HG03097 (cell line): ENCODE results near the gene ING1.
A peak's percentile ranks its signal among the peaks of the same experiment; 100 is the strongest.
"Not testable (repeated sequence)": the region's sequence is repeated elsewhere in the genome, so short reads cannot be mapped to it uniquely, and the experiment has no call there.

Source experiments
- ATAC-seq: cut with Tn5 transposase; IDR thresholded peaks from one replicate; pipeline ENCODE4 v1.9.1; 2021; ENCODE audit not compliant: unreplicated experiment, low FRiP score

The ING1 gene

GRCh38 chr13:110713642-110713952 lies at the start of gene ING1:
Gene ING1 (plus strand): TSS chr13:110713700. CDS start chr13:110714150, 450 bp downstream.
- no peak for ATAC-seq

- ATAC-seq = no peak
These were observed 49.5 kb upstream of the ING1 start for GRCh38 chr13:110664041-110664440.

- no peak for ATAC-seq
These were observed 48.8 kb upstream of the ING1 start for GRCh38 chr13:110664673-110665072.

- ATAC-seq = no peak
These were observed 47.8 kb upstream of the ING1 start for GRCh38 chr13:110665491-110666254.

- ATAC-seq = no peak
These were observed 47.3 kb upstream of the ING1 start for GRCh38 chr13:110666255-110666533.

DNA sequence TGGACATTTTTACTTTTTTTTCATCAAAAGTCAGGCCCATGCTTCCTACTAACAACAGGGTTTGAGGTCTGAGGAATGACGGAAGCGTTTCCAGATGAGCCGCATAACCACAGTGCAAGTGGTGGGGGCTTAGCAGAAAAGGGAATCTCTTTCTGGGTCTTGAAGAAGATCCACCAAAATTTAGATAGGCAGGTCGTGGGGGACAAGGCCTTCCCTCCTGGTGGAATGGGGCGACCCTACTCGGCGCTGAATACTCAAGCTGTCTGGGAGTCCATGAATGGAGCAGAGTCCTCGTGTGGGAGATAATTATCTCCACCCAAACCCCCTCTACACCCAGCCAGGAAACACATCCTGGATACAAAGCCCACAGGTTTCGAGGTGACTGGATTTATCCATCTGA lies 44.5 kb upstream of the ING1 start:
- ATAC-seq = no peak

DNA sequence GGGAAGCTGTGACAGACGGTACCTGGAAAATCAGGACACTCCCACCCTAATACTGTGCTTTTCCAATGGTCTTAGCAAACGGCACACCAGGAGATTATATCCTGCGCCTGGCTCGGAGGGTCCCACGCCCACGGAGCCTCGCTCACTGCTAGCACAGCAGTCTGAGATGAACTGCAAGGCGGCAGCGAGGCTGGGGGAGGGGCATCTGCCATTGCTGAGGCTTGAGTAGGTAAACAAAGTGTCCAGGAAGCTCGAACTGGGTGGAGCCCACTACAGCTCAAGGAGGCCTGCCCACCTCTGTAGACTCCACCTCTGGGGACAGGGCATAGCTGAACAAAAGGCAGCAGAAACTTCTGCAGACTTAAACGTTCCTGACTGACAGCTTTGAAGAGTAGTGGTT lies 43.7 kb upstream of the ING1 start:
- not testable (repeated sequence) for ATAC-seq

- ATAC-seq = peak; percentile 63
These were observed 36.6 kb upstream of the ING1 start for GRCh38 chr13:110676595-110677587.

- ATAC-seq = no peak
These were observed 35.6 kb upstream of the ING1 start for GRCh38 chr13:110677731-110678545.

- ATAC-seq = no peak
These were observed 32.6 kb upstream of the ING1 start for GRCh38 chr13:110680852-110681251.

- ATAC-seq = no peak
These were observed 31.5 kb upstream of the ING1 start for GRCh38 chr13:110681868-110682550.

DNA sequence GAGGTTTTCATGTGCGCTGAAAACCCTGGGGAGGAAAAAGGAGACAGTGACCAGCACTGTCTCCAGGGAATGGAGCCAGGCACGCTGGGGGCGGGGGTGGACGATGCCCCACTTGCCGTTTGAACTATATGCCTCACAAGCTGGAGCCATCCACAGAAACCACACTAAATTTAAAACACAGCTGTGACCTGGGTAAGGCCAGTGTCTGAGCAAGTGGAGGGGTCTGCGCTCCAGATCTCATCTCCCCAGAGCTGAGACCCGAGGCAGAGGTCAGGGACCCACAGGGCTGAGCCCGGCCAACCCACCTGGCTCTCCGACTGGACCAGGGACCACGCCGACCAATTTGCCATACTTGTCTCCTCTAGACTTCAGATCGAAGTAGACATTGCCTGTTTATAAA lies 30.8 kb upstream of the ING1 start:
- no peak for ATAC-seq

GRCh38 chr13:110683203-110683883 lies 30.2 kb upstream of the ING1 start:
- ATAC-seq = no peak

DNA sequence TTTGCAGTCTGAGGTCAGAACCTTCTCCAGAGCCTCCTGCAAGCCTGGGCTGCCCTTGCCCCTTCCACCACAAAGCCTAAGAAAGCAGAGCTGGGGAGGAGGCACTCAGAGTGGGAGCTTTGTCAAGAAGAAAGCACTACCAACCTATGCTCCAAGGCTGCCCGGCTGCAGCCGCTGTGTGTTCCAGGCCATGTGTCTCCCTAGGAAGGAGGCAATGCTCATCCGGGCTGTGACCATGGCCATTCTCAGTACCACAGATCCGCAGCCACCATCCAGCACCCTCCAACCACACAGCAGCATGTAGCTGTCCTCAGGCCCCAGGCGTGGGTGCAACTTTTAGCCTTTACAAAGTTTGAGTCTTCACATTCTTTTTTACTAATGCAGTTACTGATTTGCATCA lies 29.6 kb upstream of the ING1 start:
- no peak for ATAC-seq

DNA sequence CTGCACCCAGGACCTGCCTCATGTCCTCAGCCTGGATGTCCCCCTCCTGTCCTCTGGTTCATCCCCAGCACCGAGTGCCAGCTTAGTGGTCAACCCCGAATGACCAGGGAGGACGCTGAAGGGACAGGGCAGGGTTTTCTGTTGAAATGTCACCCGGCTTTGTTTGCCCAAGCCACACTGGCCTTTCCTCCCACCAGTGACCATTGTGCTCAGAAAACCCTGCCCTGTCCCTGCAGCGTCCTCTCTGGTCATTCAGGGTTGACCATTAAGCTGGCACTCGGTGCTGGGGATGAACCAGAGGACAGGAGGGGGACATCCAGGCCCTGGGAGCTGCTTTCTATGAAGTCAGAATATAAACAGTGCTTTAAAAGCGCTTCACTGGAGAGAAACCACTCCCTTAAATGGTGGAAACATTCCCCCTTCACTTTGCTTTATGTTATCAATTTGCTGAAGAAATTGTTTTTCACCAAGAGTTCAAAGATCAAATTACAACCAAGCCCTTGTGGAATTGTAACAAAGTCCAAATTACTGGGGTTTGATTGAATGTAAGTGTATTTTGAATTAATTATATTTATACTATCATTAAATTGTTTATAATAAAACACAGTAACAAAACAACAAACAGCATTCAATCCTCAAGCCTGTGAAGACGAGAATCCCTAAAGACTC lies 29.0 kb upstream of the ING1 start:
- no peak for ATAC-seq

GRCh38 chr13:110685305-110686020 lies 28.0 kb upstream of the ING1 start:
- no peak for ATAC-seq

DNA sequence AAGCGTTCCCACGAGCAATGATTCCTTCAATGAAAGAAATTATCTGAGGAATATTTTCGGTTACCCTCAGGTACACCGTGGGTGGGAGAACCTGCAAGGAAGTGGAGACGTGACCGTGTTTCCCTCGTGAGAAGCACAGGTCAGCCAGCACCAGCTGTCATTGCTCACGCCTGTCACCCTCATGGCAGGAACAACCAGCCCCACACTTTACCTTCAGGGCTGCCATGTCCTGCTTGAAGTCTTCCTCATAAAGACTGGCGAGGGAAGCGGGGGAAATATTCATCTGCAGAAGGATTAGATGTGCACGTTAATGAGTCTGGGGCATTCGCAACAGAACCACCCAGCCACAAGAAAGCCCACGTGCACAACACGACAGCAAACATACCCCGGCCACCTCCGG lies 25.8 kb upstream of the ING1 start:
- no peak for ATAC-seq

GRCh38 chr13:110689041-110689440 lies 24.5 kb upstream of the ING1 start:
- ATAC-seq = no peak

- no peak for ATAC-seq
These were observed 23.8 kb upstream of the ING1 start for GRCh38 chr13:110689711-110690110.
